IMR-90 (cell line): Measurements from ENCODE around the gene ZNF778.

Source experiments
- FOS ChIP-seq: fragments of 150-350 bp; IDR thresholded peaks from 2 replicates; pipeline ENCODE4 v1.6.1; 2016; ENCODE audit warnings: low read depth, low read length
- MXI1 ChIP-seq: IDR thresholded peaks from 2 replicates; pipeline ENCODE4 v1.6.1; 2012; ENCODE audit warnings: low read depth, mild to moderate bottlenecking, low read length, moderate library complexity, borderline replicate concordance
- POLR2A ChIP-seq: IDR thresholded peaks from 2 replicates; pipeline ENCODE4 v1.6.1; 2012; ENCODE audit warnings: mild to moderate bottlenecking, low read depth, low read length
- RFX5 ChIP-seq: IDR thresholded peaks from 2 replicates; pipeline ENCODE4 v1.8.0; 2012; ENCODE audit warnings: low read depth, mild to moderate bottlenecking, low read length, moderate library complexity
- TF ChIP-seq, protein P1 (sequence below): conservative IDR thresholded peaks from 2 replicates; pipeline ENCODE4 v1.5.1; 2012; ENCODE audit warnings: mild to moderate bottlenecking, low read depth, low read length, improper control_type of control experiment
- TF ChIP-seq, protein P2 (sequence below): fragments of 150-350 bp; IDR thresholded peaks from 2 replicates; pipeline ENCODE4 v1.6.1; 2016; ENCODE audit warnings: low read depth, mild to moderate bottlenecking, low read length, moderate library complexity, borderline replicate concordance

DNA sequence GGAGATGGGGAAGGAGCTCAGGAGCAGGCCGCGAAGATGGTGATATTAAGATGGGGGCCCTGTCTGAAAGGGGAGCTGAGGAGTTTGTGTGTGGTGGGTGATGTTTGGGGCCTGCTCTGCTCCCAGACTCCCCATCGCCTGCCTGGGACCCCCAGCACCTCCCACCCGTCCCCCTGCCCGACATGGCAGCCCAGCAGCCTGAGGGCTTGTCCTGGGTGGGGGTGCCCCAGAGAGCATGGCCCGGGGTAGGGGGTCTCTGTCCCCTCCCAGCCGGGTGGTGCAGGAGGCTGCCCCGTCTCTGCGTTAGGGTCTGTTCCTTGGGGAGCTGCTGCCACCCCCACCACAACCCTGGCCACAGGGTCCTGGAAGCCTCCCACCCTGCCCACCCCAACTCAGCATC, 40.8 kb upstream of the ZNF778 start:
- no peak for TF ChIP-seq FOS
- no peak for TF ChIP-seq MXI1
- TF ChIP-seq, protein P1, sequence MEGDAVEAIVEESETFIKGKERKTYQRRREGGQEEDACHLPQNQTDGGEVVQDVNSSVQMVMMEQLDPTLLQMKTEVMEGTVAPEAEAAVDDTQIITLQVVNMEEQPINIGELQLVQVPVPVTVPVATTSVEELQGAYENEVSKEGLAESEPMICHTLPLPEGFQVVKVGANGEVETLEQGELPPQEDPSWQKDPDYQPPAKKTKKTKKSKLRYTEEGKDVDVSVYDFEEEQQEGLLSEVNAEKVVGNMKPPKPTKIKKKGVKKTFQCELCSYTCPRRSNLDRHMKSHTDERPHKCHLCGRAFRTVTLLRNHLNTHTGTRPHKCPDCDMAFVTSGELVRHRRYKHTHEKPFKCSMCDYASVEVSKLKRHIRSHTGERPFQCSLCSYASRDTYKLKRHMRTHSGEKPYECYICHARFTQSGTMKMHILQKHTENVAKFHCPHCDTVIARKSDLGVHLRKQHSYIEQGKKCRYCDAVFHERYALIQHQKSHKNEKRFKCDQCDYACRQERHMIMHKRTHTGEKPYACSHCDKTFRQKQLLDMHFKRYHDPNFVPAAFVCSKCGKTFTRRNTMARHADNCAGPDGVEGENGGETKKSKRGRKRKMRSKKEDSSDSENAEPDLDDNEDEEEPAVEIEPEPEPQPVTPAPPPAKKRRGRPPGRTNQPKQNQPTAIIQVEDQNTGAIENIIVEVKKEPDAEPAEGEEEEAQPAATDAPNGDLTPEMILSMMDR = no peak
- TF ChIP-seq POLR2A = no peak
- TF ChIP-seq, protein P2, sequence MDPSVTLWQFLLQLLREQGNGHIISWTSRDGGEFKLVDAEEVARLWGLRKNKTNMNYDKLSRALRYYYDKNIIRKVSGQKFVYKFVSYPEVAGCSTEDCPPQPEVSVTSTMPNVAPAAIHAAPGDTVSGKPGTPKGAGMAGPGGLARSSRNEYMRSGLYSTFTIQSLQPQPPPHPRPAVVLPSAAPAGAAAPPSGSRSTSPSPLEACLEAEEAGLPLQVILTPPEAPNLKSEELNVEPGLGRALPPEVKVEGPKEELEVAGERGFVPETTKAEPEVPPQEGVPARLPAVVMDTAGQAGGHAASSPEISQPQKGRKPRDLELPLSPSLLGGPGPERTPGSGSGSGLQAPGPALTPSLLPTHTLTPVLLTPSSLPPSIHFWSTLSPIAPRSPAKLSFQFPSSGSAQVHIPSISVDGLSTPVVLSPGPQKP = no peak
- TF ChIP-seq RFX5 = no peak
